Endothelial cell of coronary artery (primary cell): Measurements from ENCODE around the gene NDUFS4. TPM values are rescaled to one million over a fixed set of nuclear protein-coding genes. Genes with fewer than 3 reads are reported as not detected.

Experiments used
- total RNA-seq: library from RNA; depleted of rRNA; stranded (reverse); fragments of >200 nt; gene quantifications from 2 replicates; pipeline ENCODE4 v1.2.3, GENCODE V29; 2014

Gene NDUFS4
- 101 and 119 TPM in 2 replicates for total RNA-seq

DNA sequence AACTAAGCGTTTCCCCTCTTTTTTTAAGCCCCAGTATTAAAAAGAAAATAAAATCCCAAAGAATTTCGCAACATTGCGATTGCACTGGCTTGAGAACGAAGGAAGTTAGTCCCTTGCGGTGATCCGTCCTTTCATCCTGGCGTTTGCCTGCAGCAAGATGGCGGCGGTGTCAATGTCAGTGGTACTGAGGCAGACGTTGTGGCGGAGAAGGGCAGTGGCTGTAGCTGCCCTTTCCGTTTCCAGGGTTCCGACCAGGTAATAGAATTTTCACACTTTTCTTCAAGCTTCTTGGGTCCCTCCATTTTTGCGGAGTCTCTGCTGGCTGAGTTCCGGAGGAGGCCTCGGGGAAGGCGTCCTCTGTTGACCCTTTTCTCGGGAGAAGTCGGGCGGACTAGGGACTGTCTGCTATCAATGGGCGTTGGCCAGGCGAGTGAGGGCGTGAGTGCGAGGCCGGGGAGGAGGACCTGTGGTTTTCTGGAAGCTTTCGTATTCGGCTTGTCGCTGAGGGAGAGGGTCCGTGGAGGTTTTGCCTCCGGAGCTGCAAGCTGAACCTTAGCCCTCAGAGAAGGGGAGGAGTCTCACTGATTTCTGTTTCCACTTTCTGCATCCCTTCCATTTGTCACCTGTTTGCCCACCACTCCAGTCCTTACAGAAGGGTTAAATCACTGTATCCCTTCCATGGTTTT is at the start of gene NDUFS4:
TSS of gene NDUFS4 (plus strand) at position 134 of the 686 bp plus-strand sequence. CDS start at position 158, 24 bp downstream.

Other genes with a start within 250 kb of the NDUFS4 start
- gene FST, start 80.0 kb upstream of the NDUFS4 start, total RNA-seq = 0.94 and 17.3 TPM in 2 replicates